CD4-positive, alpha-beta T cell treated with Interleukin-6 at 100 ng/mL for 8 hours (primary cell): Measurements from ENCODE around the gene PADI2.
"Not testable (repeated sequence)": the region's sequence is repeated elsewhere in the genome, so short reads cannot be mapped to it uniquely, and the experiment has no call there.

Experiments
- DNase-seq: peaks from one replicate; pipeline ENCODE4 v3.0.0-alpha.2; 2020; ENCODE audit warnings: mixed read lengths, low spot score

The PADI2 gene

GRCh38 chr1:17081439-17081838, 37.8 kb downstream of the PADI2 start:
- no peak for DNase-seq

- no peak for DNase-seq
Measured at GRCh38 chr1:17080880-17081279, 38.4 kb downstream of the PADI2 start.

GRCh38 chr1:17080085-17080759, 39.0 kb downstream of the PADI2 start:
- no peak for DNase-seq

- no peak for DNase-seq
Measured at GRCh38 chr1:17078991-17079868, 40.0 kb downstream of the PADI2 start.

GRCh38 chr1:17075470-17076255, 43.6 kb downstream of the PADI2 start:
- DNase-seq: no peak

- DNase-seq: no peak
Measured at GRCh38 chr1:17071794-17072193, 47.5 kb downstream of the PADI2 start.

GRCh38 chr1:17070163-17070525, 49.1 kb downstream of the PADI2 start:
- no peak for DNase-seq

GRCh38 chr1:17069452-17070162, 49.6 kb downstream of the PADI2 start:
- DNase-seq: no peak

- no peak for DNase-seq
Measured at GRCh38 chr1:17068789-17069188, 50.5 kb downstream of the PADI2 start.

- no peak for DNase-seq
Measured at GRCh38 chr1:17067465-17068240, 51.6 kb downstream of the PADI2 start.

GRCh38 chr1:17067069-17067426, 52.2 kb downstream of the PADI2 start:
- no peak for DNase-seq

- no peak for DNase-seq
Measured at GRCh38 chr1:17066361-17067068, 52.7 kb downstream of the PADI2 start.

GRCh38 chr1:17065666-17066065, 53.6 kb downstream of the PADI2 start:
- DNase-seq: no peak

GRCh38 chr1:17062751-17063150, 56.5 kb downstream of the PADI2 start:
- not testable (repeated sequence) for DNase-seq

GRCh38 chr1:17061892-17062291, 57.4 kb downstream of the PADI2 start:
- no peak for DNase-seq

- DNase-seq: no peak
Measured at GRCh38 chr1:17061486-17061885, 57.8 kb downstream of the PADI2 start.

- no peak for DNase-seq
Measured at GRCh38 chr1:17060306-17060749, 58.9 kb downstream of the PADI2 start.

GRCh38 chr1:17059391-17060305, 59.6 kb downstream of the PADI2 start:
- peak; percentile 22 for DNase-seq

- DNase-seq: no peak
Measured at GRCh38 chr1:17056551-17056950, 62.7 kb downstream of the PADI2 start.
